Stimulated activated CD8-positive, alpha-beta memory T cell treated with anti-CD3 and anti-CD28 coated beads, Interleukin-7, amount 100 ng/mL, for 1 hour (primary cell): ENCODE measurements around the gene RHBDD1.
"Not testable (repeated sequence)": the region's sequence is repeated elsewhere in the genome, so short reads cannot be mapped to it uniquely, and the experiment has no call there.

Experiments used
- DNase-seq, 2 donors: peaks; one replicate each; pipeline ENCODE4 v3.0.0-alpha.2; 2020; ENCODE audit warnings: low read depth in 2 of 2

The RHBDD1 gene

GRCh38 chr2:226799976-226800940 lies 35.6 kb upstream of the RHBDD1 start:
- no peak for DNase-seq

GRCh38 chr2:226800941-226801784 lies 34.7 kb upstream of the RHBDD1 start:
- peak; percentile 44 to 45 for DNase-seq

GRCh38 chr2:226802573-226802972 lies 33.3 kb upstream of the RHBDD1 start:
- no peak for DNase-seq

- DNase-seq, result no peak
These were observed 32.4 kb upstream of the RHBDD1 start for GRCh38 chr2:226803410-226803809.

GRCh38 chr2:226813148-226813701 lies 22.6 kb upstream of the RHBDD1 start:
- no peak for DNase-seq

- no peak for DNase-seq
These were observed 16.9 kb upstream of the RHBDD1 start for GRCh38 chr2:226818930-226819329.

- no peak for DNase-seq
These were observed 10.8 kb upstream of the RHBDD1 start for GRCh38 chr2:226825056-226825455.

GRCh38 chr2:226828191-226828590 lies 7.7 kb upstream of the RHBDD1 start:
- no peak for DNase-seq

- DNase-seq, result no peak
These were observed 5.9 kb upstream of the RHBDD1 start for GRCh38 chr2:226829721-226830631.

- no peak for DNase-seq
These were observed 4.6 kb upstream of the RHBDD1 start for GRCh38 chr2:226831266-226831665.

GRCh38 chr2:226832061-226832460 lies 3.8 kb upstream of the RHBDD1 start:
- DNase-seq, result no peak

GRCh38 chr2:226834880-226835279 lies 974 bp upstream of the RHBDD1 start:
- not testable (repeated sequence) for DNase-seq

GRCh38 chr2:226835420-226835795 lies 446 bp upstream of the RHBDD1 start:
- DNase-seq, result no peak

- DNase-seq, result no peak
These were observed 663 bp downstream of the RHBDD1 start for GRCh38 chr2:226836548-226836885.

- no peak for DNase-seq
These were observed 1.5 kb downstream of the RHBDD1 start for GRCh38 chr2:226837334-226837733.

- DNase-seq, result no peak
These were observed 2.1 kb downstream of the RHBDD1 start for GRCh38 chr2:226837787-226838603.

- no peak for DNase-seq
These were observed 2.9 kb downstream of the RHBDD1 start for GRCh38 chr2:226838722-226839121.

- no peak for DNase-seq
These were observed 3.3 kb downstream of the RHBDD1 start for GRCh38 chr2:226839161-226839560.

- DNase-seq, result no peak
These were observed 4.1 kb downstream of the RHBDD1 start for GRCh38 chr2:226839951-226840350.

- DNase-seq, result not testable (repeated sequence)
These were observed 7.1 kb downstream of the RHBDD1 start for GRCh38 chr2:226843001-226843400.
